ENCODE results near the gene INCA1.

The INCA1 gene

DNA sequence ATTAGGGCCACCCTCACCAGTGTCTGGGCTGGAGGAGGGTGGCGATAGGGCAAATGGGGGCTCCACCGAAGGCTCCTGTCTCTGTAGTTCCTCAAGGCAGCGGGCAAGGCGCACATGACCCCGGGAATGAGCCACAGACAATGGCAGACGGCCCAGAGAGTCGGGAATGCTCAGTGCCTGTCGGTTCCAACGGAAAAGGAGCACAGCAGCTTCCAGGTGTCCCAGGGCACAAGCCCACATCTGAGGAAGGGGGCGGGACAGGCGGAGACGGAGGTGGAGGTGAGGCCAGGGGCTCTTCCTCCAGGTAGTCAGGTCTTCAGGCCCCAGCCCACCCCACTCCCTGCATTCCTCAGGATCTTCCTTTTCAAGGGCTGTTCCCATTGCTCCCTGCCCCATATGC is 24.6 kb downstream of the INCA1 start:
- FAIRE-seq (no peak), DNase-seq (ENCODE audit: insufficient read length, low spot score) (no peak)

DNA sequence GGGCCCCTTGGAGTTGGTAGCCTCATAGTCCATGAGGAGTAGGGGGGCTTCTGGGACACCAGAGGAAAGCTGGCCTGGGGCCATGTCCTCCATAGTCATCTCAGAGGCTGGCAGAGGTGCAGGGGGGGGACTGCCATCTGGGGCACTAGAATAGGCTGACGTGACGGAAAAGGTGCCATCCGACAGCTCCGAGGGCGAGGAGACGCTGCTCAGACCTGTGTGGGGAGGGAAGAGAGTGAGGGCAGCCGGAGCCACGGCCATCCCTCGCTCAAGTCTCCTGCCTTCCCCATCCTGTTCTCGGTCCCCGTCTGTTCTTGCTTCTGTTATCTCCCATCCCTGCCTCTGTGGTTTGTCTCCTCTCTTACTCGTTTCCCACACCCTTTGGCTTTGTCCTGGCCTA is 25.0 kb downstream of the INCA1 start:
- DNase-seq (ENCODE audit: insufficient read length, low spot score) (no peak), FAIRE-seq (no peak)

DNA sequence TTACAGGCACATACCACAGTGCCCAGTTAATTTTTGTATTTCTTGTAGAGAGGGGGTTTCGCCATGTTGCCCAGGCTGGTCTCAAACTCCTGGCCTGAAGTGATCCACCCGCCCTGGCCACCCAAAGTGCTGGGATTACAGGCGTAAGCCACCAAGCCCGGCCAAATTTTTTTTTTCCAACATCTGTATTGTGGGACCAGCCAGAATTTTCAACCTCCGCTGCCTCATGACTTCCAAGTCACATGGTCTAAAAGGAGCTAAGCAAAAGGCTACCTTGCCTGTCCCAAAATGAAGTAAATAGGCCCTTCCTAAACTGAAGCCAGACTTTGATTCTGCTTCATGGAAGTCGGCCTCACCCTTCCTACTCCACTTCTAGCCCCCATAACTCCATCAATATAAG is 25.5 kb downstream of the INCA1 start:
- no peak for DNase-seq (ENCODE audit: insufficient read length, low spot score)
- FAIRE-seq = no peak

DNA sequence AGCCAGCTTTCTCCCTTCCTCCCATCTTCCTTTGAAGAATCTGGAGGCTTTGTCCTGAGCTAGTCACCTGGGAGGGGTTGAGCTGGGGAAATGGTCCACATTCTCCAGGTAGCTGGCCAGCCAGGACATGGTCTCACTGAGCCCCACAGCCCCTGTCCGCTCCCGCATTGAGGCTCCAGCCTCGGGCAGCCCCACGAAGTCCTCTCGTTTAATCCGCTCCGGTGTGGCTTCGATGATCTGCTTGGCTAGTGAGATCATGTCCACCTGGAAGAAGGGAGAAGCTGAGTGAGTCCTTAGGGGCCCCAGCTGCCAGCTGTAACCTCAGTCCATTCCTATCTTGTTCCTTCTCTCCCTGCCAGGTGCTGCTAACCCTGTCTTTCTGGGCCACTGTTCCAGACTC is 27.0 kb downstream of the INCA1 start:
- DNase-seq (ENCODE audit: insufficient read length, low spot score) (no peak), FAIRE-seq (no peak)

DNA sequence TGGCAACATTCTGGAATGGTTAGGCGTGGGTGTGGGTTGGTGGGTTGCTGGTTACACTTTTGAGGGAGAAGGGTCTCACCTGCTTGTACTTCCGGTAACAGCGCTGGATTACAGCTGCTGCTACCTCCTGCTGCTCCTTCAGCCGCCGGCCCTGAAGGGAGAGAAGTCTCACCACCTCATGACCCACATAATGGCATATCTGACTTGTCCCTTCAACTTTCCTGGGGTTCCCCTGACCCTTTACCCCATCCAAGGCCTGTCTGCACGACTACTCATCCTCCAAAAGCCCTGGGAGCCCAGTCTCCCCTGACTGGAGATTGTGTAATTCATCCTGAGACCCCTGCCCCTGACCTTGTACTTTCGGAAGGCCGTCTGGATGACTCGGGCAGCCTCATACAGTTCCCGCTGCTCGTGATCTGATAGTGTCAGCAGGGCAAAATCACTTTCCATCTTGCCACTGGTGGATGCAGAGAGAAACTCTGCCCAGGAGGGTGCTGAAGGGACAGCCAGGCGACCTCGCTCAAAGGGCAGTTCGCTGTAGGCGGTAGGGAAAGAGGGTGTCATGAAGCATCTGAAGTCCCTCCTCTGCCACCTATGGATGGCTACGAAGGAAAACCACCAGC is 27.7 kb downstream of the INCA1 start:
- FAIRE-seq (no peak), DNase-seq (ENCODE audit: insufficient read length, low spot score) (no peak)

DNA sequence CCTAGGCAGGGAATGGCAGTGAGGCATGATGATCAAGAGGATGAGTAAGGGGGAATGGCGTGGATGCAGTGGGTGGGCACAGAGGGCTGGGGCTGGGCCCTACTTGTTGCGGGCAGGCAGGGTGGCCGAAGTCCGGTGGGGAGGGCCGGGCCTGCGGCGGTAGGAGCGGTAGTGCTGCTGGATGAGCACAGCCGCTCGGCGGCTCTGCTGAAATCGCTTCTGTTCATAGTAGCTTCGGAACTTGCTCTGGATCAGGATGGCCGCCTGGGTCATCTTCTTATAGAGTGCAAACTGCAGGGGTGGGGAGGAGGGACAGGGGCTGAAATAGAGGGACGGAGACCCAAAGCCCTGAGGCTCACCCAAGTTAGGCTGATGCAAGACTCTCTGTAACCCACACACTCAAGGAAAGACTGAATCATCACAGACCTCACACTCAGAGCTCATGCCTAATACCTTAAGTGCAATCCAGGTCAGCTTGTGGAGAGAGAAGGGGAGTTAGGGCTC is 28.2 kb downstream of the INCA1 start:
- DNase-seq (ENCODE audit: insufficient read length, low spot score) (no peak), FAIRE-seq (no peak)

DNA sequence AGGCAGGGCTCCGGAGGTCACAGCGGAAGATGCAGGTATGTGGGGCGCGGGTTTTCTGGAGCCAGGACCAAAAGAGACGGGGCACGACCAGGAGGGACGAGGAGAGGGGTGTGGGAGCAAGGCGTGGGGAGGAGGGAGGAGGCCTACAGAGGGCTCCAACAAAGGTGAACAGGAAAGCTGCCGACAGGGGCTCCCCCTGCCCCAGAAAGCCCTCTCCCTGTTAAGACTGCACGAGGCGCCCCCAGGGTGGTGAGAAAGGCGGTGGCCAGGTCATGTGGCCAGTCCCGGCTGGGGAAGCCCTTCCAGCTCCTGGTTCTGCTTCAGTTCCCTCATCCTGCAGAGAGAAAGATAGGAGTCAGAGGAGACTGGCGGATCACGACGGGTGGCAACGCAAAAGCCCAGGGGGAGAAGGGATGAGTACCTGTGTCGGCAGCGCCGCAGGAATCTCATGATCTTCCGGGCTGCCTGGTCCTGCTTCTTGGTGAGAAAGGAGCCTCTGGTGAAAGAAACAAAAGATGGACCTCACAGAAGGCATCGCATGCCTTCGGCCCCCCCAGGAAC is 28.8 kb downstream of the INCA1 start:
- no peak for DNase-seq (ENCODE audit: insufficient read length, low spot score)

DNA sequence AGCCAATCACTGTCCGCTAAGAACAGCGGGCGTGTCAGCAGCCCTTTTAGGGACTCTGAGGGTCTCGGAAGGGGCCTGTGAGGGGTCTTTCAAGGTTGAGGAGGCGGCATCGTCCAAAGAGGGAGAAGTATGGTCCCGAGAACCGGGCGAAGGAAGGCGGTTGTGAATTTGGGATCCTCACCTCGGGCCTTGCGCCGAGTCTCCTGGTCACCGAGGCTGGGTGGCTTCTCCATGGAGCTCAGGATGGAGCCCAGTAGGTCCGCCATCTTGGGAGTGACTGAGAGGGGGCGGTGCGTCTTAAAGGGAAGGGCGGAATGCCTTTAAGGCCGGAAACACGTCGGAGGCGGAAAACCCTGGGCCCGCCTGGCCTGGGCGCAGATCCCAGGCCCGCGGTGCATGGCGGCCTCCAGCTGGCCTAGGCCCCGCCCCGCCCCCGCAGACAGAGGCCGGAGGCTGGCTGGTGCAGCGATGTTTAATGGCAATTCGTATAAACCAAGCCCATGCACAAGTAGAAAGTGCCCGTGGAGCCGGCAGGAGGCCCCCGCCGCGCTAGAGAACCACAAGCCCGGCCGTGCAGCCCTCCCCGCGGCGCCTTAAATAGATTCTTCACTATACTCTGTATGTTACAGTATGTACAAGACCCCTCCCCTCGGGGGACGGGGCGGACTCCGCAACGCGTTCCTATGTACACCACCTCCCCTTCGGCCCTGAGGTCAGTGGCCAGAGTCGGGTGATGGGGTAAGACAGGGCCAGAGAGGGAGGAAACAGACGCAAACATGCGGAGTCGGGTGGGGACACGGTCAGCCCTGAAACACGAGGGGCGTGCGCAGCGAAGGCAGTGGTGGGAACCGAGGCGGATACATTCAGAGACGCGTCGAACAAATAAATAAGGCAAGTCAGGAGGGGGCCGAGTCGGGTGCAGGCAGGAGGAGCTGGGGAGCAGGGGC is 29.5 kb downstream of the INCA1 start, which contains the start of gene SPAG7:
Gene SPAG7, minus strand, starts transcription at position 279 of the 947 bp plus-strand sequence. Its CDS starts 13 bp downstream, at position 266.
- FAIRE-seq = peak; percentile 36
- DNase-seq (ENCODE audit: insufficient read length, low spot score) = peak; percentile 93

More for the DNA sequence above, 28.8 kb downstream of the INCA1 start:
- FAIRE-seq = no peak

DNA sequence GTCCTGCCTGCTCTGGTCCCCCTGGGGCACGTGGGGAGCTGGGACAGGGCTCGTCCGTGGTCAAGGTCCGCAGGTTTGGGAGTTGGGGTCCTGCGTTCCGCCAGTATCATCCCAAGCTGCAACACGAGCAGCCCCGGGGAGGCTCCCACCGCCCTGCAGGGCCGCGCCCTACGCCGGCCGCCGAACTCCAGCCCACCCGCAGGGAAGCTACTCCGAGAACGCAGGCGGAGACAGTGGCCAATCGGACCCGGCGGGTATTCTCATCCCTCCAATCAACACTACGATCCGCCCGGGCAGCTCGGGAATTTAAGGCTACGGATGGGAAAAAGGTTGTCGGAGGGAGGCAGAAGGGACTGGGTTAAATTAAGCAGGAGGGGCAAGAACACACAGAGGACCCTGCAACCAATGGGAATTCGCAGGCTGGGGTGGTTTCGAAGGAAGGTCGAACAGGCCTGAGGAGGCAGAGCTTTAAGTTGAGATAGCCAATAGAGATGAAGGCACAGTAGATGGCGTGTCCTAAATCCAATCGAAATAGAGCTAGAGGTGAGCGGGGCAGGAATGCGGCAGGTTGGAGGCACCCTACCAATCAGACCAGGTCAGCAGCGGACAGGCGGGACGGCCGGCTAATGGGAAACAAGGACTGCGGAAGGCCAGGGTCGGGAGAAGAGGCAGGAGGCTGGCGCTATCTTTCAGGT is 30.3 kb downstream of the INCA1 start:
- DNase-seq (ENCODE audit: insufficient read length, low spot score) (peak; percentile 99), FAIRE-seq (peak; percentile 98)

DNA sequence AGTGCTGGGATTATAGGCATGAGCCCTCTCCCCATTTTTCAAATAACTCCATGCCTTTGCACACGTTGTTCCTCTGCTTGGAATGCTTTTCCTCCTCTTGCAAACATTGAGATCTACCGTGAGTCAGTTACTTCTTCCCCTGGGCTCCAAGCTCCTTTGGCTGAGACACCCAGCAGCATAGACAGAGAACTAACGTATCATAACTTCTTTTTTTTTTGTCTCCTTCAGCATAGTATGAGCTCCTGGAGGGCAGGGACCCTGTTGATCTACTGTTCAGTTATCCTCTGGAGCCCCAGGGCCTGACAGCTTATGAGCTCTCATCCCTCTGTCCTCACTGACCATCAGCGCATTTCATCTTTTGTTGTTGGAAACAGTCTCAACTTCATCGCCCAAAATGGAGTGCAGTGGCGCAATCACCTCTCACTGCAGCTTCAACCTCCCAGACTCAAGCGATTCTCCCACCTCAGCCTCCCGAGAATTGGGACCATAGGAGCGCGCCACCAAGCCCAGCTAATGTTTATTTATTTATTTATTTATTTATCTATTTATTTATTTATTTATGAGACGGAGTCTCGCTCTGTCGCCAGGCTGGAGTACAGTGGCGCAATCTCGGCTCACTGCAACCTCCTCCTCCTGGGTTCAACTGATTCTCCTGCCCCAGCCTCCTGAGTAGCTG is 31.9 kb downstream of the INCA1 start:
- DNase-seq (ENCODE audit: insufficient read length, low spot score) = no peak
- FAIRE-seq = no peak

DNA sequence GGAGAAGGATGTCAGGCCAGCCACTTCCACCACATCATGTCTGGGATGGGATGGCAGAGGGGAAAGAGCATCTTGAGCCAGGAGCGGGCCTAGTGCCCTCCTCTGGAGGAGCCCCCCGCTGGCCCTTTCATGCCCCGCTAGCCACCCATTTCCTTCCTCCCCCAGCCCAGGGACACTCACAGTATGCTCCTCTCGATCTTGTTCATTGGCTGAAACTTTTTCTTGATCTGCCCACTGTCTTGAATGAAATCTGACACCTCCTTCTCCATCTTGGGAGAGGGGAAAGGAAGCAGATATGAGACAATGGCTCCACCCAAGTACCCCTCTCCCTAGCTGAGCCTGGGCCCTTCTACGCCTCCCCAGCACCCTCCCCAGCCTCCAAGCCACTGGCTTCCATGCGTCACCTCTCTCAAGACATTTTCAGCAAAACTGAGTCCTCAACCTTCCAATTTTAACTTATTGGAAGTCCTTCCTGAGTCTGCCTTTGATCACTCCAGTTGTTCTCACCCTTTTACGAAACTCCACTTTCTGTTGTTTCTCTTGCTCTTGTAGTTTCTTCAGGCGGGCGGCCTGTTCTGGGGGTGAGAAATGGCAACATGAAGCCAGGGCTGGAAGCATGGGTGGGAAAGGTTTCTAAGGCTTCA is 36.9 kb downstream of the INCA1 start:
- DNase-seq (ENCODE audit: insufficient read length, low spot score) = no peak
- no peak for FAIRE-seq

DNA sequence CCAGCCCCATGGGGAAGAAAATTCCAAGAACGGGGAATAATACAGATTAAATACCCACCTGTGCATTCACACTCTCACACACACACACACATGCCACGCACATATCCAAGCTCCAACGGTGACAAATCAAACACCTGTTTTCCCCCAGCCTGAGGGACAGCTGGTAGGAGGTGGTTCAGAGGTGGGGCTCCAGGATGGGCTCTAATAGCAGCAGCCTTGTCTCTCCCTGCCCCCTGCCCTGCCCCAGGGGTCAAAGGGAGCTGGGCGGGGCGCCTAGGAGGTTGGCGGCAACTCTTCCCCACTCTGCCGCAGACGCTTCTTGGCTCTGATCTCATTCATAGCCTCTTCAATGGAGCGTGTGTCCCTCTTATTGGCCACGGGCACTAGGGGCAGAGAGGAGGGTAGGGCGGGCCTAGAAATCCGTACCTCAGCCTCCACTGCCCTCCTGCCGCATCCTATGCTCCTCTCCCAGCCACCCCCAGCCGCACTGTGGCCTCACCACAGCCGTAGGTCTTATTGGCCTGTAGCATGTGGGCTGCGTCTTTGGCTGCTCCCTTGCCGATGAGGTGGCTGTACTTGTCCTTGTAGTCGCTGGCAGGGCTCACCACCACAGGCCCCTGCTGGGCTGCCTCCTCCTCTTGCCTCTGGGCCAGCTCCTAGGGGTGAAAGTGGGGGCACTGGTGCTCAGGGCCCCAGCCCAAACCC is 37.9 kb downstream of the INCA1 start:
- DNase-seq (ENCODE audit: insufficient read length, low spot score) (no peak), FAIRE-seq (no peak)

DNA sequence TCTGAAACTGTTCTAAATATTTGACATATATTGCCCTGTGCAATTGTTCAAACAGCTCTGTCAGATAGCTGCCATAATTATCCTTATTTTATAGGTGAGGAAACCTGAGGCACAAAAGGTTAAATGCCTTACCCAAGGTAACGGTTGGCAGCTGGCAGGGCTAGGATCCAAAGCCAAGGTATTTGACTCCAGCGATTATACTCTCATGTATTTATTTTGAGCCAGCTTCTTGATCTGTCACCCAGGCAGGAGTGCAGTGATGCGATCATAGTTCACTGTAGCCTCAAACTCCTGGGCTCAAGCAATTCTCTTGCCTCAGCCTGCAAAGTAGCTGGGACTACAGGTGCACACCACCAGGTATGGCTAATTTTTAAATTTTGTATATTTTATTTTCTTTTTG is 39.2 kb downstream of the INCA1 start:
- no peak for FAIRE-seq
- no peak for DNase-seq (ENCODE audit: insufficient read length, low spot score)

DNA sequence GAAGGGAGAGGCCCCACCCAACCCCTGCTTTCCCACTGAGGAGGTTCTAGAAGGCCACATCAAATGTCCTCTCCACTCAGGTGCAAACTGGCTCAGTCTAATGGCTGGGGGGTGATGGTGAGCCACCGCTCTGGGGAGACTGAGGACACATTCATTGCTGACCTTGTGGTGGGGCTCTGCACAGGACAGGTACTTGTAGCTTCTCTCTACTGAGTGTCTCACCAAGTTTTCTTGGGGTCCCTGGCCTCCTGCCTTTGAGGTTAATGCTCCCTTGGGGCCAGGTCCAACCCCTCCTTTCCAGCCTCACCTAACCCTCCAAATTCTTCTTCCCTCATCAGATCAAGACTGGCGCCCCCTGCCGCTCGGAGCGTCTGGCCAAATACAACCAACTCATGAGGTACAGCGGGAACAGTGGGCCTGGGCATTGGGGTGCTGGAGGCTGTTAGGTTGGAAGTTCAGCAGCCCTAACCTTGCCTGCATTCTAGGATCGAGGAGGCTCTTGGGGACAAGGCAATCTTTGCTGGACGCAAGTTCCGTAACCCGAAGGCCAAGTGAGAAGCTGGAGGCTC is 40.7 kb downstream of the INCA1 start:
- FAIRE-seq = no peak

DNA sequence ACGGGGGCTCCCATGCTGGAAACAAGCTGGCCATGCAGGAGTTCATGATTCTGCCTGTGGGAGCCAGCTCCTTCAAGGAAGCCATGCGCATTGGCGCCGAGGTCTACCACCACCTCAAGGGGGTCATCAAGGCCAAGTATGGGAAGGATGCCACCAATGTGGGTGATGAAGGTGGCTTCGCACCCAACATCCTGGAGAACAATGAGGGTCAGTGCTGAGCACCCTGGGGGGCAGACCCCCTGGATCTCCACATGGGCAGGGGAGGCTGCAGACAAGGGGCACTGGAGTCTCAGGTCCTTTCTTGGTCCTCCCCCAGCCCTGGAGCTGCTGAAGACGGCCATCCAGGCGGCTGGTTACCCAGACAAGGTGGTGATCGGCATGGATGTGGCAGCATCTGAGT is 42.2 kb downstream of the INCA1 start:
- DNase-seq (ENCODE audit: insufficient read length, low spot score) (no peak), FAIRE-seq (no peak)

More for the DNA sequence above, 40.7 kb downstream of the INCA1 start:
- no peak for DNase-seq (ENCODE audit: insufficient read length, low spot score)

DNA sequence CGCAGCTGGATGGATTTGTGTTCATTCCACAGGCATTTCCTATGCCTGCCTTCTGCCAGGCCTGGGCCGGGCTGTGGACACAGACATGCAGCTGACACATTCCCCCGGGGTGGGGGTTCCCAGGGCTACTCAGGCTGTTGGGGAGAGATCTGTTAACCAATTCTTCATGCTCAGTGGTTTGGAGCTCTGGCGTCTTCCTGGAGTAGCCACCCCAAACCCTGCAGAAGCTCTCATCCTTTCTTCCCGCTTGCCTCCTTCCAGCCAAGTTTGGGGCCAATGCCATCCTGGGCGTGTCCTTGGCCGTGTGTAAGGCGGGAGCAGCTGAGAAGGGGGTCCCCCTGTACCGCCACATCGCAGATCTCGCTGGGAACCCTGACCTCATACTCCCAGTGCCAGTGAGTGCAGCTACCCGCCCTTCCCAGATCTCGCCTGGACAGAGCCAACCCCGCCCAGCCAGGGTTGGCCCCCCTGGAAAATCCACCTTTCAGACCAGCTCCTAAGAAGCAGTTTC is 43.8 kb downstream of the INCA1 start:
- no peak for DNase-seq (ENCODE audit: insufficient read length, low spot score)
- peak; percentile 79 for FAIRE-seq

DNA sequence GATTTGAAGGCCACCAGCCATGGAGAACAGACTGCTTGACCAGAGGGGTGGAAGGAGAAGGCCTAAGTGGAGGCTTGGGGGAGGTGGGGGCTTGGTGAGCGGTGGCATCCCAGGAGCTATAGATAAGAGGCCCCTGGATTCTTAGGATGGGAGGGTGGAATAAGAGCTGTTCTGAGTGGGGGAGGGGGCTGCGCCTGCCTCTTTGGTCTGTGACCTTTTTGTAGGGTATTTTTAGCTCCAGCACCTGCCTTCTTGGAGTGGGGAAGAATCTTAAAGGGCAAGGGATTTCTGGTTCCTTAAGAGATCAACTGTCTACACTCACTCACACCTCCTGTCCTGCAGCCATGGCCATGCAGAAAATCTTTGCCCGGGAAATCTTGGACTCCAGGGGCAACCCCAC is 45.8 kb downstream of the INCA1 start:
- no peak for DNase-seq (ENCODE audit: insufficient read length, low spot score)

DNA sequence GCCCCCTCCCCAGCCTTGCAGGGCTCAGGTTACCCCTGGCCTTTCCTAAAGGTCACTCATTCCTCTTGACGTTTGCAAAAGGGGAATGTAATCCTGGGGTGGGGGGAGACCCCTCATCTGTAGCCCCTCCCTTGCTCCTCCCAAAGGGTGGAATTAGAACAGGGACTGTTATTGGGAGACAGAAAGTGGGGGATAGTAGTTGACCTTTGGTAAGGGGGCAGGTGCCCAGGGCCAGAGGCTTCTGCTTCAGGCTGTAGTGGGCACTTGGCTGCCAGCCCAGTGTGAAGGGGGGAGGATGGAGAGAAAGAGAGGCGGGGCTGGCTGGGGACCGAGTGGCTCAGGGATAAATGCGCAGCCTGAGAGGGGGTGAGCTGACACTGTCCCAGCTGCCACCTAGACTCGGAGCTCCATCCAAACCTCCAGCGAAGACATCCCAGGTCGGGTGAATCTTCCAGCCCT is 46.5 kb downstream of the INCA1 start, which contains the start of gene ENO3:
Gene ENO3, plus strand, starts transcription at position 374 of the 459 bp plus-strand sequence. CDS start 711 bp downstream, outside the sequence.
- DNase-seq (ENCODE audit: insufficient read length, low spot score) (no peak), FAIRE-seq (no peak)

More for the DNA sequence above, 45.8 kb downstream of the INCA1 start:
- FAIRE-seq = no peak
